Activated T-cell treated with anti-CD3 and anti-CD28 coated beads, Interleukin-2, amount 50 U/mL, for 4 hours (primary cell): ENCODE measurements around the gene TEF. TPM values are rescaled to one million over a fixed set of nuclear protein-coding genes. Genes with fewer than 3 reads are reported as not detected.
"Not testable (repeated sequence)": the region's sequence is repeated elsewhere in the genome, so short reads cannot be mapped to it uniquely, and the experiment has no call there.

ENCODE experiments used
- ATAC-seq, 2 donors: fragments of 200-7000 bp; cut with Tn5 transposase; one replicate each; pipeline ENCODE4 v1.10.0; 2021
- DNase-seq: peaks from one replicate; pipeline ENCODE4 v3.0.0-alpha.2; 2020
- H3K27me3 Mint-ChIP-seq: one replicate; pipeline ENCODE4 v1.8.0; 2021; ENCODE audit warnings: low read depth, mixed read lengths
- H3K36me3 Mint-ChIP-seq: one replicate; pipeline ENCODE4 v1.8.0; 2022; ENCODE audit warnings: mixed read lengths; ENCODE audit not compliant: insufficient read depth
- H3K4me1 Mint-ChIP-seq: one replicate; pipeline ENCODE4 v1.8.0; 2021; ENCODE audit warnings: low read depth, mixed read lengths
- H3K4me3 Mint-ChIP-seq: one replicate; pipeline ENCODE4 v1.8.0; 2021; ENCODE audit warnings: mild to moderate bottlenecking, moderate library complexity, mixed read lengths
- H3K9me3 Mint-ChIP-seq: one replicate; pipeline ENCODE4 v1.8.0; 2021; ENCODE audit warnings: mixed read lengths
- total RNA-seq, 3 donors: library from RNA; stranded (reverse); gene quantifications; one replicate each; pipeline ENCODE4 v1.2.1, GENCODE V29; 2021

The TEF gene
- total RNA-seq, 3 donors from 2014 or later = 2.9 to 3.6 (median 3.0) TPM

DNA sequence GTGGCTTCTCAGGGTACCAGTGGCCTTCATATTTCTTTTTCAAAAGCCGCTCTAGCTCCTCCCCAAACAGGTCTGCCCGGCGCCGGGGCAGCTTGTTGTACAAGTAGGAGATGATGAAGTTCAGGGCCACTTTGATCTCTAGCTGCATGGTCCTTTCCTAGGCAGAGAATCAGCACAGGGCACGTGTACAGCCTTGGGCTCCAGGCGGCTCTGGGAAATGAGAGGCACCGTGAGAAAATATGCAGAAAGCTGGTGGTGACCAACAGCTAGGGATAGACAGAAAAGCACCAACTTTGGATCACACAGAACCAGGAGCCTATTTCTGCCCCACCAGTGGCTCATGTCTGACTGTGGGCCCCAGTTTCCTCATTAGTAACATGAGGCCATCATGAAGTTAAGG, 55.5 kb downstream of the TEF start:
- ATAC-seq (no peak), DNase-seq (no peak)
- Mint-ChIP-seq H3K9me3 (no peaks in the 10 kb centered on the region), H3K4me1 (peaks cover 8% of the 10 kb centered on the region), H3K4me3 (no peak overlapping the region), H3K27me3 (no peaks in the 10 kb centered on the region), H3K36me3 (peaks cover 19% of the 10 kb centered on the region)

DNA sequence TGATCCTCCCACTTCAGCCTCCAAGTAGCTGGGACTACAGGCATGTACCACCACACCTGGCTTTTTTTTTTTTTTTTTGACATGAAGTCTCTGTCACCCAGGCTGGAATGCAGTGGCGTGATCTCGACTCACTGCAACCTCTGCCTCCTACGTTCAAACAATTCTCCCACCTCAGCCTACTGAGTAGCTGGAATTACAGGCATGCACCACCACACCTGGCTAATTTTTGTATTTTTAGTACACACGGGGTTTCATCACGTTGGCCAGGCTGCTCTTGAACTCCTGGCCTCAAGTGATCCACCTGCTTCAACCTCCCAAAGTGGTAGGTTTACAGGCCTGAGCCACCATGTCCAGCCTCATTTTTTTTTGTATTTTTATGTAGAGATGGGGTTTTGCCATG, 58.8 kb downstream of the TEF start:
- H3K4me1 Mint-ChIP-seq = peaks cover 18% of the 10 kb centered on the region
- ATAC-seq, DNase-seq, H3K27me3 Mint-ChIP-seq, H3K4me3 Mint-ChIP-seq, H3K9me3 Mint-ChIP-seq: not testable (repeated sequence)
- H3K36me3 Mint-ChIP-seq = peaks cover 26% of the 10 kb centered on the region

DNA sequence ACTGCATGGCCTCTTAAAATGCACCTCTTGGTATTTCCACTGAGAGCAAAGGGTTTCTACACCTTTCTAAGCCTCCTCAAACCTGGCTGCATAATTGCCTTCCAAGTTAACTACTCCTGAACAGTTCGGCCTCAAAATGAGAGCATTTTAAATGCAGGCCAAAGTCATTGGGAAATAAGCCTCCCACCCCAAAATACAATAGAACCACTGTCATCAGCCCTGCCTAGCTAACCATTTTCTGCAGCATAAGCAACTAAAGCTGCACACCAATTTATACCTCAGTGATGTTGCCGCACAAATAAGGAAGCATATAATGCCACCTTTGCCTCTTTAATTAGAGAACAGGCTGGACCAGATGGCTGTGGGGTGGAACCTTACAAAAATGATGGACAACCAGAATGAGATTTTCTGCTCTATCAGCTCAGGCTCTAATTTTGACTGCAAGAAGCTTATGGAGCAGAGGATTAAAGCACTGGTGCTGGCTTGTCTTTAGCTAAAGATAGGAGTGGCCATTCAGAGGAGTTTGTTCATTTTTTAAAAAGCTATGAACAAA, 60.6 kb downstream of the TEF start:
- DNase-seq (no peak), ATAC-seq (no peak)
- H3K9me3 Mint-ChIP-seq = no peaks in the 10 kb centered on the region
- H3K36me3 Mint-ChIP-seq = peaks cover 11% of the 10 kb centered on the region
- H3K4me1 Mint-ChIP-seq = peaks cover 18% of the 10 kb centered on the region
- no peaks in the 10 kb centered on the region for H3K27me3 Mint-ChIP-seq
- H3K4me3 Mint-ChIP-seq = no peak overlapping the region

DNA sequence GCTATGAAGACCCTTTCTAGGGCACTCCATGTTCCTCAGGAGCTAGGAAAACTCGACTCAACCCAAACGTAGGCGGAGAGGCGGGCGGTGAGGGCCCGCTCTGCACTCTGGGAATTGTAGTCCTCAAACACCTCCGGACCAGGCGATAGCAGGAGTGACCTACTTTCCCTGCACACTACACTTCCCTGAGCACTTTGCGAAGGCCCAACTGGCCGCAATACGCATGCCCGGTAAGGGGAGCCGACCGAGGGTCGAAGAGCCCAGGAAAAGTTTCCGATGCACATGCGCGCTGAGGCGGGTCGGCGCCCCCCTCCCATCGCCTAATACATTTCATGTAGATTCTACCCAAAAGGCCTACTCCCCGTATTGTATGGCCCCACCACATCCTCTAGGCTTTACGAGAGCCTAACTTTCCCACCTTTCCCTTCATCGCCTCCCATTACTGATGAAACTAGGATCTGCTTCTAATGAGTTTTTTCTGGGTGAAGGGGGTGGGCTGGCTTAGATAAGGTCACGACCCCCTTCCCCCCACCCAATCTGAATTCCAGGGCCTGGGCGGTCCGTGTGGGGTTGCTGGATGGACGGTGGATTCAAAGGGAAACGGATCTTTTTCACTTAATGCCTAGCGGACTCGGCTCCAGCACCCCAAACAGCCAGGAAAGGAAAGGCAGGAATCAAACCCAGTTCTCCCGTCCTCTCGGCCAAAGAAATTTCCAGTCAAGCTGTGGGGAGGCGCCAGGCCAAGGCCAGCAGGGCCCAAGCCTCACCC, 62.8 kb downstream of the TEF start:
- H3K4me3 Mint-ChIP-seq = peak overlapping the region; percentile 97
- H3K36me3 Mint-ChIP-seq = peaks cover 9% of the 10 kb centered on the region
- no peaks in the 10 kb centered on the region for H3K27me3 Mint-ChIP-seq
- no peaks in the 10 kb centered on the region for H3K9me3 Mint-ChIP-seq
- DNase-seq (peak; percentile 77), ATAC-seq (peak; percentile 47)
- peaks cover 22% of the 10 kb centered on the region for H3K4me1 Mint-ChIP-seq

DNA sequence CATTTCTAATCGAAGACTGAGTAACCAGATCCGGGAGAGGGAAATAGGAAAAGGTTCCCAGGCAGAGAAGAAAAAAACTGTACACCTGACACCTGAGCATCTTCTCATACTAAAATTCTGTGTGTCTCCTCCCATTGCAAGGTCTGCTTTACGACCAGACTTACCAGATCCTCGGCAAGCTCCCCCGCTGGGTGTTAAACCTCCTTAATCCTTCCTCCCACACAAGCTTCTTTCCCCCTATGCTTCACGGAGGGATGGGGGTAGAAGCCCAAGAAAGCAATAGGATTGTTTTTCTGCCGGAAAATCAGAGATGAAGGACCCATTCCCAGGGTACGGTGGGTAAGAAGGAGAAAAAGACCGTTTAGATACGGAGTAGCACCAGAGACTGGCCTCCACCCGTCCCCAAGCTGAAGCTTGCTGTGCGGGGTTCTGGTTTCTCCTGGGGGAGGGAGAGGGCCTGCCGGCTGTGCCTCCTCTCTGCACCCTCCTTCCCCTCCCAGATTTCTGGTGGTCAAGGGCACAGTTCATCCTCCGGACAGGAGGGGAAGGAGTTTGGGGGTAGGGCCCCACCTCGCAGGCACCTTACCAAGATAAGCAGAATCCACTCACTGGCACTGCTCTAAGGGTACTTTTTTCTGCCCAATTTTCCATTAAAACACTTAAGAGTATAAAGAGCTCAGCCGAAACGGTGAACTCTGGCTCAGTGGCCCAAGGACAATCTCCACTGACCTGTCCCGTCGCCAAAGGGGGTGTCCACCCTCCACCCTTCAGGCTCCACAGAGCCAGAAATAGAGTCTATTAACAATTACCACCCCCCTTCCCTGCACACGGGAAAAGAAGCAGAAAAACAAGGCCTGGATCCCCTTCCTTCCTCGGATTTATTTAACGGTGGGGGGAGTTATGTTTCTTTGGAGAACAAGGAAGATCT, 63.7 kb downstream of the TEF start:
- H3K4me3 Mint-ChIP-seq = peak overlapping the region; percentile 97
- H3K36me3 Mint-ChIP-seq = peaks cover 9% of the 10 kb centered on the region
- H3K4me1 Mint-ChIP-seq = peaks cover 22% of the 10 kb centered on the region
- H3K9me3 Mint-ChIP-seq = no peaks in the 10 kb centered on the region
- ATAC-seq (no peak), DNase-seq (no peak)
- no peaks in the 10 kb centered on the region for H3K27me3 Mint-ChIP-seq

DNA sequence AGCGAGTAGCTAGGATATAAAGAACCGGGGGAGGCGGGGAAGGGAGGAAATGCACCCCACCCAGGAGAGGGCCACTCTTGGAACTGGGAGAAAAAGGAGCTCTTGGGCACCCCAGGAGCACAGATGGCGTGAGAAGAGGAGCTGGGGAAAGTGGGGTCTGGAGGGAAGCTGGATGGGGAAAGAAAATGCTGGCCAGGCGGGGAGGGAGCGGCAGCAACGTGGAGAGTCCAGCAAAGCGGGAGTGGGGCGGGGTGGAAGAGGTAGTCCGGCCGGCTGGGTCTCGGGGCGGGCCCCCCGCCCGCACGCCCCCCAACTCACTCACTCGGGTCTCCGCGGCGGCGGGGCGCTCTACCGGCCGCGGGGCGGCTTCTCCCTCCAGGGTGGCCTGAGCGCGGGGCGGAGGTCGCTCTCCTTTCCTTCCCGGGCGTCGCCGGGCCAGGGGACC, 64.3 kb downstream of the TEF start:
- DNase-seq (no peak), ATAC-seq (no peak)
- Mint-ChIP-seq H3K36me3 (peaks cover 9% of the 10 kb centered on the region), H3K4me1 (peaks cover 21% of the 10 kb centered on the region), H3K4me3 (peak overlapping the region; percentile 97), H3K27me3 (no peaks in the 10 kb centered on the region), H3K9me3 (no peaks in the 10 kb centered on the region)

DNA sequence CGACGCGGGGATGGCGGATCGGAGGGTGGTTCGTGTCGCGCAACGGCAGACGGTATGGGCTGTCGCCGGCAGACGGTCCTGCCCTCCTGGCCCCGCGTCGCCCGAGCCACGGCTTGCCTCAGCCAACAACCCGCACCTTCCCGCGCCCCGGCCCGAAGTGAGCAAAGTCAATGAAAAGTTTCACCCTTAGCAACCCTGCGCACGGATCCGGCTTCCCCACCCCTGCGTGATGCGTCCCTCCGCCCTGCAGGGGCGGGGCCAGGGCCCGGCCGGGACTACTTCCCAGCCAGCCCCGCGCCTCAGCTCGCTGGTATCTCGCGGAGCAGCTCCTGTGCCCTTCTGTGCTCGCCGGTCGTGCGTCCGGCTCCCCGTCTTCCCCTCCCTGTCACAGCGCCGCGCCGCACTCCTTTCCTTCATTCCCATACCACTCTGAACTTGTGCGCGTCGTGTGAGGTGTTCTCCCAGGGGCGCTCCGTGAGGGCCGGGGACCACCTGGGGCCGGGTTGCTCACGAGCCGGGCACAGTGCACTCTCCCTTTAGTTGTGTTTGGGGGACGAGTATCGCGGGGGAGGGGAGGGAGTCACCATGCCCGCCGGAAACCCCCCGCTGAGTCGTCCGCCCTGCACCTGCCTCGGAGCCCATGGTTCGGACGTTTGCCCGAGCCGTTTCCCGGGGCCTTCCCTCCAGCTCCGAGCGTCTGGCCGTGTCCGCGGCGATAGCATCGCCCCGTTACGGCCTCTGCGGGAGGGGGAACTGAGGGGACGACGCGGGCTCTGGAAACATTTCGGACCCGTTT, 65.1 kb downstream of the TEF start, which contains the start of gene TOB2:
Gene TOB2 (minus strand): TSS at position 163 of the 796 bp plus-strand sequence. CDS start 9,456 bp downstream, outside the sequence.
- ATAC-seq (peak; percentile 53 to 56), DNase-seq (peak; percentile 92)

DNA sequence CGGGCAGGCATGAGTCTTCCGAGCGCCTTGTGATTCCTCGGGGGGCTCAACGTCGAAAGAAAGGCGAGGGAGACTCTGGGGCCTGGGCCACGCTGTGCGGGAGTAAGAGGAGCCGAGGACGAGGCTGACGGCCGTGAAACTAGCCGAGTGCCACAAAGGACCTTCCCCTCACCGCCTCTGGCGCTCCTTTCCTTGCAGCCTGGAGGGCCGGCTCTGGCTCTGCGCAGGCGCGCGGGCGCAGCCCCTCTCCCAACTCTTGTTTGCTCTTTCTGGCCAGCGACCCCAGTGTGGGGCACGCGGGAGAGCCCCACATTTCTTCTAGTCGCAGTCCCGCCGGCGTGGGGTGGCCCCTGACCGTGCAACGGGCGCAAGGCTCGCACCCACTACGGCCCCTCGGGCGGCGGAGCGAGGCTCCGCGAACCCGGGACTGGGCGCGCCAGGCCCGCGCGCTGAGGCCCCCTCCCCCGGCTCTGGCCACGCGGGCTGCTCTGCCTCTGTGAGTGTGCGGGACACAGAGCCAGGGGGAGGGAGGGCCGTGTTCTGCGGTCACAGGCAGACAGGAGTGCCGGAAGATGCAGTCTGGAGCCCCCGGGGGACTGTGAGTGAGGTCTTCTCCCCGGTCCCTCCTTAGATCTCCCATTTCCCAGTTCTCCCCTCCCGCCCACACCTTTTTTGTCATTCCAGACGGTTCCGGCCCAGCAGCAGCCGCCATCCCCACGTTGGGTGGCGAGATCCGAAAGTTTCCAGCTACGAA, 65.9 kb downstream of the TEF start:
- peak overlapping the region; percentile 97 for H3K4me3 Mint-ChIP-seq
- H3K27me3 Mint-ChIP-seq = no peaks in the 10 kb centered on the region
- peak; percentile 47 for DNase-seq
- H3K4me1 Mint-ChIP-seq = peaks cover 14% of the 10 kb centered on the region
- ATAC-seq = peak; percentile 12 to 23
- peaks cover 7% of the 10 kb centered on the region for H3K36me3 Mint-ChIP-seq
- no peaks in the 10 kb centered on the region for H3K9me3 Mint-ChIP-seq

More for the DNA sequence above, 65.1 kb downstream of the TEF start, which contains the start of gene TOB2:
- peaks cover 9% of the 10 kb centered on the region for H3K36me3 Mint-ChIP-seq
- H3K4me1 Mint-ChIP-seq = peaks cover 18% of the 10 kb centered on the region
- H3K9me3 Mint-ChIP-seq = no peaks in the 10 kb centered on the region
- peak within 1 kb of the TSS; percentile 97 for H3K4me3 Mint-ChIP-seq
- no peaks in the 10 kb centered on the region for H3K27me3 Mint-ChIP-seq

DNA sequence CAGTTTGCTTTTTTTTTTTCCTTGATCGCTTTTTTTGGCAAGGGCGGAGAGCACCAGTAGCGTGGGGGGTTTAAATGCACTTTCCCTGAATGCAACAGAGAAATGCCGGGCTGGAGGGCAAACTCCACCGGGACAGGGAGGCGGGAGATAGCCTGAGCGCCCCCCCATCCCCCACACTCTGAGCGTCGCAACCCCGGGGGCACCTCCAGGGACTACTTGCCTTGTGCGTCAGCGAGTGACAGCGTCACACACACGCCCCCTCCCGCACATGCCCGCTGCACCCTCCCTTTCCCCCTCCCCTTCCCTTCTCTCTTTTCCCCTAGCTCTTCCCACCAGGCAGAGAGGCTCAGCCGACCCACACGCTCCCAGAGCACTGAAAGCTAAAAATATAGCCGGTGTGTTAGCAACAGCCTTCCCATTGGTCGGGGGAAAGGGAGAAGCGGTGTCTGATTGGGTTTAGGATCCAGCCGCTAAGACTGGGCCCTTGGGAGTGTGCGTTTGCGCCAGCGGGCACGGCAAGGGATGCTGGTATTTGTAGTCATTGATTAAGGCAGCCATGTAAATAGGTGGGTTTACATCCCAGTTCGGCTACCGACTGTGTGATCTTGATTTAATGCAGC, 66.6 kb downstream of the TEF start:
- DNase-seq (peak; percentile 84), ATAC-seq (peak; percentile 68 to 72)
- Mint-ChIP-seq H3K36me3 (peaks cover 2% of the 10 kb centered on the region), H3K9me3 (no peaks in the 10 kb centered on the region), H3K4me1 (peaks cover 9% of the 10 kb centered on the region), H3K27me3 (no peaks in the 10 kb centered on the region), H3K4me3 (peak overlapping the region; percentile 97)

Other genes starting within 250 kb of the TEF start
- 10 to 100 TPM; 57.4 to 57.8 (median 57.5) TPM for gene L3MBTL2, start 176.6 kb upstream of the TEF start, total RNA-seq
- under 1 TPM; 0.24 to 0.86 (median 0.60) TPM for gene CHADL, start 141.0 kb upstream of the TEF start, total RNA-seq
- gene RANGAP1, start 95.8 kb upstream of the TEF start, total RNA-seq = 100 to 1,000 TPM; 191 to 205 (median 192) TPM
- 10 to 100 TPM; 57.0 to 62.4 (median 60.9) TPM for gene ZC3H7B, start 80.4 kb upstream of the TEF start, total RNA-seq
- gene TOB2, start 64.9 kb downstream of the TEF start, total RNA-seq = 10 to 100 TPM; 56.4 to 69.6 (median 61.0) TPM
- 100 to 1,000 TPM; 138 to 164 (median 144) TPM for gene PHF5A, start 86.8 kb downstream of the TEF start, total RNA-seq
- 100 to 1,000 TPM; 128 to 133 (median 130) TPM for gene ACO2, start 87.2 kb downstream of the TEF start, total RNA-seq
- gene POLR3H, start 162.5 kb downstream of the TEF start, total RNA-seq = 100 to 1,000 TPM; 108 to 140 (median 109) TPM
- under 1 TPM in 2 of 3 donors, not detected in 1; 0.08 to 0.16 TPM for gene CSDC2, start 179.1 kb downstream of the TEF start, total RNA-seq
- gene PMM1, start 207.9 kb downstream of the TEF start, total RNA-seq = 10 to 100 TPM; 17.1 to 19.7 (median 18.4) TPM
- 100 to 1,000 TPM; 124 to 141 (median 129) TPM for gene DESI1, start 239.1 kb downstream of the TEF start, total RNA-seq
- 100 to 1,000 TPM; 515 to 540 (median 521) TPM for gene XRCC6, start 239.4 kb downstream of the TEF start, total RNA-seq